HG02798 (cell line): Measurements from ENCODE around the gene GOLGA8N.
A peak's percentile ranks its signal among the peaks of the same experiment; 100 is the strongest.

Source experiments
- ATAC-seq: cut with Tn5 transposase; IDR thresholded peaks from one replicate; pipeline ENCODE4 v1.9.1; 2021; ENCODE audit warnings: mild to moderate bottlenecking; ENCODE audit not compliant: unreplicated experiment, poor library complexity

The GOLGA8N gene

GRCh38 chr15:32649342-32649741, 56.1 kb downstream of the GOLGA8N start:
- ATAC-seq, result no peak

GRCh38 chr15:32651229-32651837, 58.1 kb downstream of the GOLGA8N start:
- ATAC-seq, result peak; percentile 91

GRCh38 chr15:32652178-32652577, 58.9 kb downstream of the GOLGA8N start:
- ATAC-seq, result no peak

- ATAC-seq, result no peak
These were observed 62.8 kb downstream of the GOLGA8N start for GRCh38 chr15:32656091-32656490.

GRCh38 chr15:32656496-32656895, 63.2 kb downstream of the GOLGA8N start:
- ATAC-seq, result no peak
